HFFc6 (cell line): Measurements from ENCODE around the gene SIRPA. TPM values are rescaled to one million over a fixed set of nuclear protein-coding genes. Genes with fewer than 3 reads are reported as not detected.

Experiments
- DNase-seq: peaks from one replicate; pipeline ENCODE4 v3.0.0-alpha.2; 2018
- H3K27ac Mint-ChIP-seq: 2 replicates; pipeline ENCODE4 v1.8.0; 2020; ENCODE audit warnings: mild to moderate bottlenecking, mixed read lengths
- H3K27me3 Mint-ChIP-seq: 2 replicates; pipeline ENCODE4 v1.8.0; 2021; ENCODE audit warnings: mild to moderate bottlenecking, moderate library complexity, mixed read lengths; ENCODE audit not compliant: insufficient read depth
- H3K36me3 Mint-ChIP-seq: 2 replicates; pipeline ENCODE4 v1.8.0; 2021; ENCODE audit warnings: low read depth, mixed read lengths
- H3K4me1 Mint-ChIP-seq: 2 replicates; pipeline ENCODE4 v1.8.0; 2020; ENCODE audit warnings: low read depth, mixed read lengths
- H3K4me3 Mint-ChIP-seq: 2 replicates; pipeline ENCODE4 v1.8.0; 2020; ENCODE audit warnings: mild to moderate bottlenecking, moderate library complexity, mixed read lengths
- H3K9me3 Mint-ChIP-seq: 2 replicates; pipeline ENCODE4 v1.8.0; 2020; ENCODE audit warnings: mild to moderate bottlenecking, mixed read lengths
- CTCF ChIP-seq: fragments of 200-600 bp; sonication (generic); IDR thresholded peaks from 2 replicates; pipeline ENCODE4 v1.5.0; 2021; ENCODE audit warnings: antibody characterized with exemption, mild to moderate bottlenecking
- total RNA-seq, 6 experiments: library from RNA; stranded (reverse); fragmentation: NEBNext Ultra II Directional; extraction: Animal tissue kit (Norgen Biotek cat#: 25700); gene quantifications; 2 replicates in 1 of 6; 3 replicates in 5 of 6; pipeline ENCODE4 v1.2.3, GENCODE V29; 2021

SIRPA gene
- total RNA-seq, 6 experiments from 2014 or later: 44.0 to 66.2 (median 47.5) TPM

- no peak for DNase-seq
- no peak overlapping the region for H3K27ac Mint-ChIP-seq
- H3K4me3 Mint-ChIP-seq: no peak overlapping the region
- TF ChIP-seq CTCF: no peak
- peaks cover 12% of the 10 kb centered on the region for H3K27me3 Mint-ChIP-seq
- no peaks in the 10 kb centered on the region for H3K9me3 Mint-ChIP-seq
- no peaks in the 10 kb centered on the region for H3K4me1 Mint-ChIP-seq
- H3K36me3 Mint-ChIP-seq: no peaks in the 10 kb centered on the region
Observed at GRCh38 chr20:1874450-1875182, 20.6 kb upstream of the SIRPA start.

- H3K27me3 Mint-ChIP-seq: peaks cover 13% of the 10 kb centered on the region
- H3K27ac Mint-ChIP-seq: no peak overlapping the region
- peaks cover 4% of the 10 kb centered on the region; the same call in 1 of the 2 replicates for H3K4me1 Mint-ChIP-seq
- H3K36me3 Mint-ChIP-seq: no peaks in the 10 kb centered on the region
- H3K4me3 Mint-ChIP-seq: no peak overlapping the region
- no peaks in the 10 kb centered on the region for H3K9me3 Mint-ChIP-seq
- DNase-seq: no peak
- TF ChIP-seq CTCF: no peak
Observed at GRCh38 chr20:1875183-1875554, 20.0 kb upstream of the SIRPA start.

GRCh38 chr20:1875762-1876161 lies 19.4 kb upstream of the SIRPA start:
- Mint-ChIP-seq H3K36me3 (no peaks in the 10 kb centered on the region), H3K27me3 (peaks cover 19% of the 10 kb centered on the region), H3K9me3 (no peaks in the 10 kb centered on the region), H3K27ac (no peak overlapping the region), H3K4me1 (peaks cover 5% of the 10 kb centered on the region; the same call in 1 of the 2 replicates), H3K4me3 (no peak overlapping the region)
- no peak for DNase-seq
- no peak for TF ChIP-seq CTCF

GRCh38 chr20:1876217-1876921 lies 18.8 kb upstream of the SIRPA start:
- no peak for DNase-seq
- Mint-ChIP-seq H3K9me3 (no peaks in the 10 kb centered on the region), H3K4me3 (no peak overlapping the region), H3K36me3 (no peaks in the 10 kb centered on the region), H3K27me3 (peaks cover 19% of the 10 kb centered on the region), H3K27ac (no peak overlapping the region), H3K4me1 (peaks cover 5% of the 10 kb centered on the region; the same call in 1 of the 2 replicates)
- no peak for TF ChIP-seq CTCF

- H3K27me3 Mint-ChIP-seq: peaks cover 19% of the 10 kb centered on the region
- TF ChIP-seq CTCF: no peak
- no peaks in the 10 kb centered on the region for H3K36me3 Mint-ChIP-seq
- H3K27ac Mint-ChIP-seq: no peak overlapping the region
- H3K4me3 Mint-ChIP-seq: no peak overlapping the region
- H3K4me1 Mint-ChIP-seq: peaks cover 5% of the 10 kb centered on the region; the same call in 1 of the 2 replicates
- no peaks in the 10 kb centered on the region for H3K9me3 Mint-ChIP-seq
- no peak for DNase-seq
Observed at GRCh38 chr20:1876975-1877608, 18.1 kb upstream of the SIRPA start.
